Measurements from ENCODE around the gene EIF1AD.

EIF1AD gene

DNA sequence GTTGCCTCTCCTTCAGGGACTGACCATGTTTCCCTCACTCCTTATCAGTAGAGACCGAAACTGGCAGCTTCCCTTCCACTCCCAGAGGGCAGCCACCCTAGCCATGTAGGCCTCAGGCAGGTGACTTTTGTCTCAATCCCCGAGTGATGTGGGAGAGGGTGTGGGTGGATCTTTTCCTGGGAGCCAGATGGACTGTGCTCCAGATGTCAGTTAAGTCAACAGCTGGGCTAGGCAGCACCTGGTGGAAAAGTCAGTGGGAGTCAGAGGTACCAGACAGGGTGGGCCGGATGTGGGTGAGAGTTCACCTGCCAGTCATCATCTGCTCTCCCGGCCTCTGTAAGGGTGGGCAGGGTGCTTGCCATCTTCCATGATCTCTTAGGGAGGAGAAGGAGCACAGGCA lies 2.2 kb upstream of the EIF1AD start:
- no peak for DNase-seq (ENCODE audit: low read depth in 2 of 2)

DNA sequence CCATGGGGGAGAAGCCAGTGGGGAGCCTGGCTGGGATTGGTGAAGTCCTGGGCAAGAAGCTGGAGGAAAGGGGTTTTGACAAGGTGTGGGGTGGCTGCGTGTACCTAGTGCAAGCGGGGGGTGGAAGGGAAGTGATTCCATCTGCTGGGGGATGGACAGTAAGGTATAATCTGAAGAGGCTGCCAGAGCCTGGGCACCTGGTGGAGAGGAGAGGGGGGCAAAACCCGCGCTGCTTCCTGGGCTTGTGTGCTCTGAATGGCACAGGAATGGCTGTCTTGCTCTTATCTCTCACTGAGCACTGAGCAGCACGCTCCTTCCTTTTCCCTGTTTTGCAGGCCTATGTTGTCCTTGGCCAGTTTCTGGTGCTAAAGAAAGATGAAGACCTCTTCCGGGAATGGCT lies 1.3 kb upstream of the EIF1AD start:
- no peak for DNase-seq (ENCODE audit: low read depth in 2 of 2)

DNA sequence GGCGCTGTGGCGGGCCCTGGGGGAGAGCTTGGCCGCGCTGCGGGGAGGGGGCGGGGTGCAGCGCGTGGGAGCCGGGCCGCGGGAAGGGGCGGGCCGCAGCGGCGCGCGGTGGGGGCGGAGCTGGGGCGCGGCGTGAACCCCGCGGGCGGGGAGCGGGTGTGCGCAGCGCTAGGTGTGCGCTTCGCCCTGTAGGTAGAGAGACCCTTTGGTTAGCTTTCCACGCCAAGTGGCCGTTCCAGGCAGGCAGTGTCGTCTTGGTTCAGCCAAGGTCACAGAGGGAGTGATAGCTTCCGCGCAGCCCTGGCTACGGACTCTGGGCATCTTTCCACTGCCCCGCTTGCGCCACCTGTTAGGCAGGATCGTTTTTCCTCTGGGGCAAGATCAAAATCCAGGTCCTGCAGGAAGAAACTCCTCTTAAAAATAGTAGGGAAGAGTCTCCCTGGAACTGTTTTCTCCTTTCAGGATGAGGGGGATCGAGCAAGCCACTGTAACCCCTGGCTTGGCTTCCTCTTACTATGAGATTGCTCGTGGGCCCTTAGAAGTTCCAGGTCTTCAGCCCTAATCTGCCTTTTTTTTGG lies 780 bp upstream of the EIF1AD start:
- DNase-seq (ENCODE audit: low read depth in 2 of 2) = peak in 1 of 2 donors; percentile 52

DNA sequence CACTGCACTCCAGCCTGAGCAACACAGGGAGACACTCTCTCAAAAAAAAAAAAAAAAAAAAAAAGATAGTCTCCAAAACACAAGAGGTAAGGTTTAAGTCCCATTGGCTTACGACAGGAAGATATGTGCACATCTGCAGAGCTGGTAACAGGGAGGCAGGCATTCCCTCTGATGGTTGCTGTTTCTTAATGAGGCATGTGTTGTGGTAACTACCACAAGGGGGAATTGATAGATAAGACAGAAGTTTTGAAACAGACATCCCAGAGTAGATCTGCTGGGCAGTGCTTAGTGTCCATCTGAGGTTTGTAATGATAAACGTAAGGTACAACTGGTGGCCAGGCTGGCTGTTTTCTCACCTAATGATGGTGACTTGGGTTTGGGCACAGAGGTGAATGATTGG lies 4.7 kb downstream of the EIF1AD start:
- no peak for DNase-seq (ENCODE audit: low read depth in 2 of 2)

DNA sequence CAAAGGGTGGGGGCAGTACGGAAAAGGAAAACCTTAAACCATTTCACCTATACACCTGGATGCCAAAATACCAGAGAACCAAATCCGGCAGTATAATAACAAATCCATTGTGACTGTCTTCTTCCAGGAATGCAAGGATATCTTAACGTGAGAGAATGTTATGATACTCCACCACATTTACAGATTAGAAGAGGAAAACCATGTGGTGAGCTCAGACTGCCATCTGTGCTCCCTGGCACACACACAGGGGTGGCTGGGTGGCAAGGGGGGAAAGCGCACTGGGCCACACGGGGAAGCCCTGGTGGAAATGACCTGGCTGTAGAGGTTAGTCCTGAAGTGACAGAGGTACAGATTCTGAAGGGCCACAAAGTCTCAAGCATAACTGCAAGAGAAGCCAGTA lies 9.9 kb downstream of the EIF1AD start:
- no peak for DNase-seq (ENCODE audit: low read depth in 2 of 2)

DNA sequence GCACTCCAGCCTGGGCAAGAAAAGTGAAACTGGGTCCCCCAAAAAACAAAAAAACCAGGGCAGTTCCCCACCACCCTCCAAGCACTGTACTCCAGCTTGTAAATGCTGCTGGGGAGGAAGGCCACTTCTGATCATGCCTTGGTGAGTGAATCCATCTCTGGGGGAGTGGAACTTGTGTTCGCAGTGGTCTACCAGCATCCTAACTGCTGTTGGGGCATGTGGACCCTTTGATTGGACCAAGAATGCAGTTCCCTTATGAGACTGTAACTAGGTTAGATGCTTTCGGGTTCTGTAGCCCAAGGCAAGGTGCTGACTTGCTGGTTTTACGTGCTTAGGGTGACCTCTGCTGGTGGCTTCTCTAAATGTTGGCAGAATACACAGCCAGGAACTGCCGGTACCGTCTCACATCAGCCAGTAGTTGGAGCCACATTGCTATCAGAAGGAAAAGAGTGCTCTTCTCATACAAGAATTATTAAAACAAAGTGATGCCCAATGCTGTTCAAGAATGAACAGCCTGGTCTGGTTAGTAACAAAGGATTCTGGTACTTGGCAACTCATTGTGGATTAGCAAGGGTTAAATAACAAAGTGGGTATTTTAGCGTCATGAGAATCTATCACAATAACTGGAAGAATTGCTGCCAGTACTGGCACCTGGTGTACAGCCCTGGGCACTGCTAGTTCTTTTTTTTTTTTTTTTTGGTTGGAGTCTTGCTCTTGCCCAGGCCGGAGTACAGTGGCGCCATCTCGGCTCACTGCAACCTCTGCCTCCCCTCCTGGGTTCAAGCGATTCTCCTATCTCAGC lies 13.0 kb downstream of the EIF1AD start:
- peak; percentile 82 to 83 for DNase-seq (ENCODE audit: low read depth in 2 of 2)

DNA sequence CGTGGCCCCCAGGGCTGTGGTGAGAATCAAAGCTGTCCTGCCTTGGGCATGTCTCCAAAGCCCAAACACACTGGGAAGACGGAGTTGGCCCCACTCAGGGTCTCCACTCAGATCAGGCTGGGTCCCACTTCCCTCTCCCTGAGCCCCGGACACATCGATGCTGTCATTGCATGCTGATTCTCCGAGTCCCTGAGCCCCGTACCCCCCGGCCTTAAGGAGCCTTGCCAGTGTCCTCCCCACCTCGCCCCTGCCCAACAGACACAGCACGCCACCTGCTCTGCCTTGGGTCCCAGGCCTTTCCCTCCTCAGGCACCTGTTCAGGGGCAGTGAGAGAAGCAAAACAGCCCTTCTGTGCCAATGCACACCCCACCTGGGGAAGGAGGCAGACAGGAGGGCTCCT lies 14.6 kb downstream of the EIF1AD start:
- DNase-seq (ENCODE audit: low read depth in 2 of 2) = no peak

DNA sequence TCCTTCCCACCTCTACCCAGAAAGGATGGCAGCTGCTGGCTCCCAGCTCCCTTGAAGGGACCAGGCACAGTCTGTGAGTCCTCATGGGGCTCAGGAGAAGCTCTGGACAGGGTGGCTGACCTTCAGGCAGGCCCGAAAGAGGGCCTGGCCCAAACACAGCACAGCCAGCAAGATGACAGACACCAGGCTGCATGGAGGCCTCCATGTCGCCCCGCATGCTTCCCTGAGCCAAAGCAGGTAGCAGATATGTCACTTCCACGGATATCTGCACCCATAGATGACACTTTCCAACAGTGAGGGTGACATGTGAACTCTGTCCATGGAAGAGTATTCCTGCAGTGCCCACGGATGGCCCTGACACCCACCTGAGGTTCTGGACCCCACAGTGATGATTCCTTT lies 18.4 kb downstream of the EIF1AD start:
- no peak for DNase-seq (ENCODE audit: low read depth in 2 of 2)

DNA sequence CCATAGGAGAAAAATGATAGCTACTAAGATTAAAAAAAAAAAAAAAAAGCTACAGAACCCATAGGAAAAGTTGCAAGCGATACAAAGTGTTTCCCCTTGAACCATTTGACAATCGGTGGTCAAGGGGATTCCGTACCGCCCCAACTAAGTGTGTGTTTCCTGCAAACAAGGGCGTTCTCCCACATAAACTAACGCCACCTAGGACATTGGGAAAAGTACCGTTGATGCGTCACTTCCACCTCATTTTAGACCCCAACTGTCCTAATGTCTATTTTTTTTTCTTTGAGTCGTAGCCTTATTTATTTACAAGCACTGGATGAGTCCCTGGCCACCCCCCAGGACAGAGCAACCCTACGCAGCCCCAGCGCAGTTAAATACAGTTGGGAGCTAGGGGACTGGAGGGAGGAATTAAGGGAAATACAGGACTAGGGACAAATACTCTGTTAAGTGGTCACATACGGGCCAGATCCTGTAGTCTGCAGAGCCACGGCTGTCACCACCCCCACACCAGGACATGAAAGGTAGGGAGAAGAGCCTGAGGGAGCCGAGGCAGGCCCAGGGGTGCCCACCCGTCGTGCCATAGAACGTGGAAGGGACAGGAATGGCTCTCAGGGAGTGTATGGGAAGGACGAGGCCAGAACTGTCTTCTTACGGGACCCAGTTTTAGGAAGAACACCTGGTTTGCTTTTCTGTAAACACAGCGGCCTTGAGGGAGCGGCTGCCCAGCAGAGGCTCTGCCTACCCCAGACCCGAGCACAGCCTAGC lies 19.0 kb downstream of the EIF1AD start:
- no peak for DNase-seq (ENCODE audit: low read depth in 2 of 2)

DNA sequence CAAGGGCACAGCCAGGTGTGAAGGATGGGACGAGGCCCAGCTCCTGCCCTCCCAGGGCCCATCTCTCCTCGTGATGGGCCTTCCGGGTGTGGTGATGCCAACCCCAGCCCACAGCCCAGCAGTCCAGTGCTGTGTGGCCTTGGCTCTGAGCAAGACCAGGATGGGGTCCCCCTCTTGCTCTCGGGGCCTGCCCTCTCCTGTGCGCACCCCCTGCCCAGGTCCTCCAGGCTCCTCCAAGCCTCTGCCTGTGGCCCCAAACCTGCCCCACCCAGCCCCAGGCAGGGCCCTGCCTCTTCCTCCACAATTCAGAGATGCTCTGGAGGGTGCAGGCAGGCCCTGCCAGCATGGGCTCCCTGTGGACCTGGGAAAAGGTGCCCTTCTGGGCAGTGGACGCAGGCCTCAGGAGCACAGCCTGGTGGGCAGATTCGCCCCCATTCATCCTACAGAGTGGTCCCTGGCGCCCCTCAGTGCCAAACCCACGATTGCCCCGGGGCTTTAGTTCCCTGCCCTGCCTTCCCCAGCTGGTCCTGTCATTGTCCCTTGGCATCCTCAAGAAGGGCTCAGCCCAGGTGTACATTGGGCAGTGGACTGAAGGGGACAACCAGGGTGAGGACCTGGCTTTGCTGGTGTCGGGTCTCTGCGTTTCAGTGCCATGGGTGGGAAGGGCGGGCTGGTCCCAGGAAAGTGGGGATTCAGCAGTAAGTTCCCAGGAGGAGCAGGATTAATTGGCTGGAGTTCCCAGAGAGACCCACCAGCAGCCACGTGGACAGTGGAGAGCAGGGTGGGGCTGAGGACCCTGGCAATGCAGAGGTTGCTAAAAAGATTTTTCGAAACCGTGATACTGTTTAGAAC lies 19.8 kb downstream of the EIF1AD start:
- DNase-seq (ENCODE audit: low read depth in 2 of 2) = no peak

DNA sequence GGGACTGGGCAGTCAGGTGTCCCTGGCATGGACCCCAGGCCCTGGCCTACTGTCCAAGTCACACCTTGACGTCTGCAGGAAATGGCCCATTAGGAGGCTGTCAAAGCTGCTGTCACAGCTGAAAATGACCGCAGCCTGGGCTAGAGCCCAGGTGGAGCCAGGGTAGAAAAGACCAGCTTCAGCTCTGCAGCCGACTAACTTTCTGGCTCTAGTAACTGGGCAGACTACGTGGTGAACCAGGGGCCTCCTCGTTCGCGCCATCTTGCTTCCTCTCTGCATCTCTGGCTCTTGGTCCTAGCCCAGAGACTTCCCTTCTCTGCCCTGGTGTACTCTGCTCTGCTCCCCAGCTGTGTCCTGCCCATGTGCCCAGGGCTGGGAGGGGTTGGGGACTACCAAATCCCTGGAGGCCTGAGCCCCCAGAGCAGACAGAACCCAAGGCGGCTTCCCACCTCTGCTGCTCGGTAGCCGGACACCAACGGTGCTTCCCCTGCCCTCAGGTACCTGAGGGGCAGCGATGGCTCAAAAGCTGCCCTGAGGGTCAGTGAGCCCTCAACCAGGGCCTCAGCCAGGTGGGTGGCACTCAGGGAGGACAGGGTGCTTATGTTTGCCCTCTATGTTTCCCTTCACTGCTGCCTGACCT lies 20.7 kb downstream of the EIF1AD start:
- DNase-seq (ENCODE audit: low read depth in 2 of 2) = no peak

DNA sequence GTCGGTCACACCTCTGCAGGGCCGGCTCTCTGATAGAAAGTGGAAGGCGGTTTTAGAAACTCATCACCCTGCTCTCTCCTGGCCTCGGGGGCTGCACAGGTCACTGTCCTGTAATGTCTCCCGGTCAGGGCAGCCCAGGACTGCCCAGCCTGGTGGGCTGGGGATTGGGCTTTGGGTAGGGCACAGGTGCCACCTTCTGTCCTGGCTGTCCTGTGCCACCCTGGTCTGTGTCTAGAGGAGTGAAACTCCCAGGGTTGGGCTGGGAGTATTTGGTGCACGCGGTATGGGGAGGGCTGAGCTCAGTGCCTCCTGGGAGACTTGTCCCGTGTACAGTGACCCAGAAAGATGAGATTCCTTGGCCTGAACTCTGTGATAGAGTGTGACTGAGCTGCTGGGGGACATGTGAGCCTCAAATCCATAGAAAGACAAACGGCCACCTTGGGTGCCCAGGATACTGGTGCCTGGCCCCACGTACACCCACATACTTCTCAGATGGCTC lies 22.6 kb downstream of the EIF1AD start:
- DNase-seq (ENCODE audit: low read depth in 2 of 2) = no peak

DNA sequence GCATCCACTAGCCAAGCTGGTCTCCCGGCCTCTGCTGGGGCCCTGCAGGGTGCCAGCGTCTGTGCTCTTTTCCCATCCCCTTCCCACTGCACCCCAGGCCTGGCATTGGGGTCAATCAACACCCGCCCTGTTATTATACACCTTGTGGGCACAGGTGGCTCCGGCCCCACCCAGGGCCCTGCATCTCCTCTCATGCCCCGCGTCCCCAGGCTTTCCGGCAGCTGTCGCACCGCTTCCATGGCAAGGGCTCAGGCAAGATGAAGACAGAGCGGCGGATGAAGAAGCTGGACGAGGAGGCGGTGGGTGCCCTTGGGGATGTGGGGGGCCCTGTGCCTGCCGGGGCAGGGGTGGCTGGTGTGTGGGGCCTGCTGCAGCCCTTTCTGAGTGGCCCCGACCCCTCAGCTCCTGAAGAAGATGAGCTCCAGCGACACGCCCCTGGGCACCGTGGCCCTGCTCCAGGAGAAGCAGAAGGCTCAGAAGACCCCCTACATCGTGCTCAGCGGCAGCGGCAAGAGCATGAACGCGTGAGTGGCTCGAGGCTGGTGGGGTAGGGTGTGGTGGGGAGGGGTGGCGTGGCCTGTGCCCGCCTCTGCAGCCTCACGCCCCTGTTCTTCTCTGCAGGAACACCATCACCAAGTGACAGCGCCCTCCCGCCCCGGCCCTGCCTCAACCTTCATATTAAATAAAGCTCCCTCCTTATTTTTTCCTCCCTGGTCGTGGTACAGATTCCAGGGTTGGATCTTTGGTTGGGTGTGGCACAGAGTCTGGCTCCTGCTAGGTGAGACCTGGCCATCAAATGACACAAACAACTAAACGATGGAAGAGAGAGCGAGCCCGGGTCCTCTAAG lies 23.3 kb downstream of the EIF1AD start:
- DNase-seq (ENCODE audit: low read depth in 2 of 2) = no peak

DNA sequence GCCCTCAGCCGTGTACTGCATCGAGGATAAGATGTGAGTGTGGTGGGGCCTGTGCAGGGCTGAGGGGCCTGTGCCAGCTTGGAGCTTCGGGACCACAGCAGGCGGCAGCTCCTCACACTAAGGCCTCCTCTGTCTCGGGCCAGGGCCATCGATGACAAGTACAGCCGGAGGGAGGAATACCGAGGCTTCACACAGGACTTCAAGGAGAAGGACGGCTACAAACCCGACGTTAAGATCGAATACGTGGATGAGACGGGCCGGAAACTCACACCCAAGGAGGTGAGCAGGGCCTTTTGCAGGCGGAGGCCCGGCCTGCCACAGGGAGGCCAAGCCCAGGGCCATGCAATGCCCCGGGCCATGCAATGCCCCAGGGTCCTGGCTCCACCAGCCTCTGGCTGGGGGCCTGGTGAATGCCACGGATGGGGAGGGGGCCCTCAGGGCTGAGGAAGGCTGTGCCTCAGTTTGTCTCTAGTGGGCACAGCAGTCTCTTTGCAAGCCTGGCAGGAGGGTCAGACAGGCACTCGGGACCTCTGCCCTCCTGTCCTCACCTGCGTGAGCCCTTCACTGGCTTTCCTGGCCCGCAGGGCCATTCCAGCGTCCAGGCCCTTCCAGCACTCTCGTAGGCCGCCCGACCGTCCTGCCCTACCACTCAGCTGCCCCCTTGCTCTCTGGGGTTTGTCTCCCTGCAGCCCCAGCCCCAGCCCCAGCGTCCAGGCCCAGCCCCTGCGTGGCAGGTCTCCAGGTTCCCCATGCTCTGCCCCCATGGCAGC lies 24.2 kb downstream of the EIF1AD start:
- DNase-seq (ENCODE audit: low read depth in 2 of 2) = no peak

DNA sequence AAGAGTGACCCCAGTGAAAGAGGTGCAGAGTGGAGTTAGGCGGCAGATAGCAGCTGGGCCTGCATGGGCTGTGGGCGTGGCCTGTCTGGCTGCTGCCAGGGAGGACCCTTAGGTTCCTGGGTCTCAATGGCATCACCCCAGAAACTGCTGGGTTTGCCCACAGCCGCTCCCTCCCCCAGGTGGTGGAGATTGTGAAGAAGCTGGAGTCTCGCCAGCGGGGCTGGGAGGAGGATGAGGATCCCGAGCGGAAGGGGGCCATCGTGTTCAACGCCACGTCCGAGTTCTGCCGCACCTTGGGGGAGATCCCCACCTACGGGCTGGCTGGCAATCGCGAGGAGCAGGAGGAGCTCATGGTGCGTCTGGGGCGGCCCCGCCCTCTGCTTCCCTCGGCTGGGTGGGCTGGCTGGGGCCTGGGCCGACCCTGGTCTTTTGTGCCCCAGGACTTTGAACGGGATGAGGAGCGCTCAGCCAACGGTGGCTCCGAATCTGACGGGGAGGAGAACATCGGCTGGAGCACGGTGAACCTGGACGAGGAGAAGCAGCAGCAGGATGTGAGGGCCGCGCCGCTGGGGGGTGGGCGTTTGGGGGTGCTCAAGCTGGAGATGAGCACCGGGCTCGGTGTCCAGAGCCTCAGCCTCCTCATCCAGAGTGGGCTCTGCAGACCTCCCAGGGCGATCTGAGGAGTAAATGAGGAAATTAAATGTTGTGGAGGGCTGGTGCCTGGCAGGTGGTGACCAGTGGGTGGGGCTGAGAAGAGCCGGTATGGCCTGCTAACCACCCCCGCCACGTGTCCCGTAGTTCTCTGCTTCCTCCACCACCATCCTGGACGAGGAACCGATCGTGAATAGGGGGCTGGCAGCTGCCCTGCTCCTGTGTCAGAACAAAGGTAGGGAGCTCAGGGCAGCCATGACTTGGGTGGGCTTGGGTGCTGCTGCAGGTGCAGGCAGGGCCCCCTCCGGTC lies 25.5 kb downstream of the EIF1AD start:
- DNase-seq (ENCODE audit: low read depth in 2 of 2) = no peak

DNA sequence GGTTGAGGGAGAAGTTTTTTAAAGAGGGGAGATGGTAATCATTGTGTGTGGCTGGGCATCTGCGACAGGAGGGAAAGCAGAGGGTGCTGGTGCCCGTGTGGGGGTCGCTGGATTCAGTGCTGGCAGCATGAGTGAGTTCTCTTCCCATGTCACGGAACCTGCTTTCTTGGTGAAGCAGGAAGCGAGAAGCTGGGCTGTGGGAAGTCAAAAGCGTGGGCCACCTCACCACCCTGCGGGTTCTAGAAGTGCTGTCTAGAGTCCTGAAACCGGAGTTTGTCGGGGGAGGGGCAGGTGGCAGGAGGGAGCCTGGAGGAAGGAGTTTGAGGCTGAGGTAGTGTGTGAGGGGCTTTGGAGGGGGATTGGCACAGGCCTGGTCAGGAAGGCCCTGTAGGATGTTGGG lies 26.2 kb downstream of the EIF1AD start:
- DNase-seq (ENCODE audit: low read depth in 2 of 2) = no peak

DNA sequence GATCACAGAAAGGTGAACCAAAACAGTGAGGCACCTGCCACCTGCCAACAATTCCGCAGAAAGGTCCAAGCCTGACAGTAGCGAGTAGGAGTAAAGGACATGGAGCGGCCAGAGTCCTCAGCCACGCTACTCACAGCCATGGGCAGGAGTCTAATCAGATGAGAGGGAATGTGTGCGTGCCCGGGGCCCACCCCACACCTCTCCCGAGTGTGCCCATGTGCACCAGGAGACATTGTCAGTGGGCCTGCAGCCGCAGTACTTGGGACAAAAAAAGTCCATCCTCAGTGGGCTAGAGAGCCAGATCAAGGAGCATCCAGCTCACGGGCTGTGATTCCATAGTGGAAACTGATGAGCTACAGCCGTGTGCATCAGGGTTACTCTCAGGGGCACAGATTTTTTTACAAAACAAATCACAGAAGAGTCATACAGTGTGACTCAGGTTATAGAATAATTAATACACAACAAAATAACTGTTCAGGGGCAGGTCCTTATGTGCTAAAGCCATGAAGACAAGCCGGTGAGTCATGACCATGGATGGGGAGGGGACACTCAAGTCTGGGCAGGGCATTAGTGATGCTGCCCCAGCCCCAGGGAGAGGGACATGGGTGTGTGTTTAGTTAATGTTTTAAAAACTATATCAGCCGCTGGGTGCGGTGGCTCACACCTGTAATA lies 28.4 kb downstream of the EIF1AD start:
- DNase-seq (ENCODE audit: low read depth in 2 of 2) = no peak

DNA sequence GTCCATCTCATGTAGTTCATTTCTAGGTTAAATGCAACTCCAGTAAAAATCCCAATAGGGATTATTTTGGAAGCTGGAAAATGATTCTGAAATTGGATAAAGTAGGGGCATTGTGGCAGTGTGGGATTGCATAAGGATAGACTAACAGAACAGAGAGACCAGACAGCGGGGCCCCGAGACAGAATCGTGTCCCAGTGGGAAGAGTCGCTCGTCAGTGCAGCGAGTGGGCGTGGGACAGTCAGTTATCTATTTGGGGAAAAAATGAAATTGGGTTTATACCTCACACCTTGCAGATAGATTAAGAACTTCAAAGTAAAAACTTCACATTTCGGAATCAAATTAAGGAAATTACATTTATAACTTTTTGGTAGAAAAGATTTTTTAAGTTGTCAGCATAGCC lies 29.8 kb downstream of the EIF1AD start:
- DNase-seq (ENCODE audit: low read depth in 2 of 2) = no peak
